Lung (tissue), 12 donors: ENCODE data around the gene NDUFAF5. TPM values are rescaled to one million over a fixed set of nuclear protein-coding genes. Genes with fewer than 3 reads are reported as not detected.
A peak's percentile ranks its signal among the peaks of the same experiment; 100 is the strongest.

Experiments used
- ATAC-seq: fragments of 200-7000 bp; cut with Tn5 transposase; one replicate; pipeline ENCODE4 v1.9.1; 2020; ENCODE audit warnings: moderate number of reproducible peaks; ENCODE audit not compliant: insufficient read depth, low FRiP score
- DNase-seq, 3 donors: peaks; one replicate each; pipeline ENCODE4 v3.0.0-alpha.2; 2013 to 2017
- H3K27ac ChIP-seq, 2 donors: one replicate each; pipeline ENCODE4 v1.5.1; 2013; ENCODE audit warnings: mild to moderate bottlenecking in 2 of 2, moderate library complexity in 2 of 2, control low read depth in 1 of 2, inconsistent platforms in 1 of 2, low read depth in 1 of 2, low read length in 1 of 2
- H3K27me3 ChIP-seq, 3 donors: one replicate each; pipeline ENCODE4 v1.5.1; 2013; ENCODE audit warnings: low read length in 2 of 3; ENCODE audit not compliant: control insufficient read depth in 3 of 3, insufficient read depth in 3 of 3
- H3K36me3 ChIP-seq, 4 donors: one replicate each; pipeline ENCODE4 v1.5.1; 2013; ENCODE audit warnings: low read length in 4 of 4, mild to moderate bottlenecking in 1 of 4, moderate library complexity in 1 of 4; ENCODE audit not compliant: control insufficient read depth in 4 of 4, insufficient read depth in 4 of 4
- H3K4me1 ChIP-seq, 5 donors: one replicate each; pipeline ENCODE4 v1.5.1; 2013; ENCODE audit warnings: low read length in 5 of 5, mild to moderate bottlenecking in 2 of 5, moderate library complexity in 1 of 5; ENCODE audit not compliant: control insufficient read depth in 5 of 5, insufficient read depth in 5 of 5
- H3K4me3 ChIP-seq: one replicate; pipeline ENCODE4 v1.5.1; 2013; ENCODE audit warnings: mild to moderate bottlenecking, control low read depth, moderate library complexity
- H3K9ac ChIP-seq, 2 donors: one replicate each; pipeline ENCODE4 v1.5.1; 2013; ENCODE audit warnings: low read length in 2 of 2, control low read depth in 1 of 2; ENCODE audit not compliant: insufficient read depth in 1 of 2
- H3K9me3 ChIP-seq, 4 donors: one replicate each; pipeline ENCODE4 v1.5.1; 2013; ENCODE audit warnings: low read length in 3 of 4, mild to moderate bottlenecking in 1 of 4, moderate library complexity in 1 of 4; ENCODE audit not compliant: control insufficient read depth in 4 of 4, insufficient read depth in 3 of 4
- CTCF ChIP-seq: IDR thresholded peaks from 2 replicates; pipeline ENCODE4 v1.5.1; 2012; ENCODE audit warnings: mild to moderate bottlenecking; ENCODE audit errors: control extremely low read depth, extremely low read depth
- WGBS, 2 donors: extraction: QIAGEN DNeasy Blood & Tissue Kit; methylation state at CpG; one replicate each; pipeline ENCODE4 v1.1.7; 2013; 5-methylcytosine and 5-hydroxymethylcytosine counted together
- polyA plus RNA-seq, 2 donors: library from polyadenylated mRNA; stranded (reverse); fragments of 200-250 nt; gene quantifications; one replicate each; pipeline ENCODE4 v1.2.1, GENCODE V29; 2013
- total RNA-seq, 2 donors: library from RNA; depleted of rRNA in 1 of 2; stranded (reverse); fragments of >200 nt in 1 of 2; gene quantifications; one replicate each; pipeline ENCODE4 v1.2.1, GENCODE V29; 2014 to 2021
- donor health status: control.
- donor health status: control.
- donor health status: Bipolar disorder and iron deficiency.
- donor health status: healthy.
- donor health status: DM: yes; HTN: yes; CAD: no.

The NDUFAF5 gene
- total and polyA plus RNA-seq, 4 donors: 11.3 to 29.8 (median 20.2) TPM

- Histone ChIP-seq H3K4me3 (no peak overlapping the region), H3K36me3 (peaks cover 6 to 8% (median 7%) of the 10 kb centered on the region in 4 donors), H3K9me3 (no peaks in the 10 kb centered on the region), H3K27ac (no peak overlapping the region), H3K27me3 (no peaks in the 10 kb centered on the region), H3K4me1 (no peaks in the 10 kb centered on the region), H3K9ac (no peak overlapping the region)
- TF ChIP-seq CTCF: no peak
- ATAC-seq: peak; percentile 61
- 62 to 67% methylated on average over 7 of the region's 7 CpGs for WGBS, 2 donors
- no peak for DNase-seq
These were observed 37.0 kb downstream of the NDUFAF5 start for GRCh38 chr20:13821876-13822275.

GRCh38 chr20:13822459-13822858, 37.6 kb downstream of the NDUFAF5 start:
- Histone ChIP-seq H3K27ac (peak overlapping the region in 1 of 2 donors; percentile 47), H3K36me3 (peaks cover 6 to 8% (median 7%) of the 10 kb centered on the region in 4 donors), H3K4me1 (no peaks in the 10 kb centered on the region), H3K9ac (no peak overlapping the region), H3K4me3 (no peak overlapping the region), H3K27me3 (no peaks in the 10 kb centered on the region), H3K9me3 (no peaks in the 10 kb centered on the region)
- DNase-seq (no peak), ATAC-seq (no peak)
- TF ChIP-seq CTCF: no peak
- WGBS, 2 donors: 59 to 63% methylated on average over 2 of the region's 2 CpGs

- no peak for TF ChIP-seq CTCF
- WGBS, 2 donors: 98 to 100% methylated on average over 3 of the region's 3 CpGs
- Histone ChIP-seq H3K4me1 (no peaks in the 10 kb centered on the region), H3K27ac (no peak overlapping the region), H3K9ac (no peak overlapping the region), H3K27me3 (no peaks in the 10 kb centered on the region), H3K9me3 (no peaks in the 10 kb centered on the region), H3K36me3 (no peaks in the 10 kb centered on the region), H3K4me3 (no peak overlapping the region)
- no peak for ATAC-seq
- no peak for DNase-seq
These were observed 39.6 kb downstream of the NDUFAF5 start for GRCh38 chr20:13824459-13824858.

- Histone ChIP-seq H3K9me3 (no peaks in the 10 kb centered on the region), H3K27ac (no peak overlapping the region), H3K4me1 (no peaks in the 10 kb centered on the region), H3K36me3 (no peaks in the 10 kb centered on the region), H3K9ac (no peak overlapping the region), H3K27me3 (no peaks in the 10 kb centered on the region), H3K4me3 (no peak overlapping the region)
- DNase-seq (no peak), ATAC-seq (no peak)
- TF ChIP-seq CTCF: no peak
- WGBS, 2 donors: 83 to 88% methylated on average over 4 of the region's 5 CpGs
These were observed 40.6 kb downstream of the NDUFAF5 start for GRCh38 chr20:13825465-13825864.
